Muscle of leg (tissue), 11 donors: ENCODE results near the gene TMEM125. TPM values are rescaled to one million over a fixed set of nuclear protein-coding genes. Genes with fewer than 3 reads are reported as not detected.
A peak's percentile ranks its signal among the peaks of the same experiment; 100 is the strongest.

Experiments used
- DNase-seq: peaks from one replicate; pipeline ENCODE4 v3.0.0; 2013
- H3K27ac ChIP-seq: one replicate; pipeline ENCODE4 v1.5.1; 2013; ENCODE audit warnings: mild to moderate bottlenecking, low read length, control low read depth
- H3K27me3 ChIP-seq: one replicate; pipeline ENCODE4 v1.6.1; 2013; ENCODE audit warnings: low read length; ENCODE audit not compliant: control insufficient read depth, insufficient read depth
- H3K36me3 ChIP-seq: one replicate; pipeline ENCODE4 v1.6.1; 2013; ENCODE audit warnings: low read length; ENCODE audit not compliant: control insufficient read depth, insufficient read depth
- H3K4me1 ChIP-seq: one replicate; pipeline ENCODE4 v1.6.1; 2013; ENCODE audit warnings: low read length; ENCODE audit not compliant: control insufficient read depth, insufficient read depth
- H3K4me3 ChIP-seq: one replicate; pipeline ENCODE4 v1.5.1; 2013; ENCODE audit warnings: low read length, control low read depth
- H3K9me3 ChIP-seq: replicated peaks from 2 replicates; pipeline ENCODE4 v1.6.1; 2013; ENCODE audit warnings: low read depth, low read length; ENCODE audit not compliant: control insufficient read depth
- WGBS: methylation state at CpG from one replicate; pipeline ENCODE4 v1.1.5; 2013; ENCODE audit warnings: missing lambda C conversion rate; ENCODE audit not compliant: insufficient coverage; 5-methylcytosine and 5-hydroxymethylcytosine counted together
- polyA plus RNA-seq, 8 donors: library from polyadenylated mRNA; unstranded; fragments of 120-200 nt; gene quantifications; one replicate each; pipeline versions ENCODE4 v1.2.1 to v1.2.3, GENCODE V29; 2013; ENCODE audit warnings: inconsistent platforms in 1 of 8, low replicate concordance in 1 of 8; ENCODE audit not compliant: insufficient read length in 8 of 8, insufficient read depth in 1 of 8
- total RNA-seq: library from RNA; stranded (reverse); fragments of 120-200 nt; gene quantifications from one replicate; pipeline ENCODE4 v1.2.4, GENCODE V29; 2013

The TMEM125 gene
- total and polyA plus RNA-seq, 9 donors, result 0.09 to 2.4 (median 0.34) TPM; not detected in 5

DNA sequence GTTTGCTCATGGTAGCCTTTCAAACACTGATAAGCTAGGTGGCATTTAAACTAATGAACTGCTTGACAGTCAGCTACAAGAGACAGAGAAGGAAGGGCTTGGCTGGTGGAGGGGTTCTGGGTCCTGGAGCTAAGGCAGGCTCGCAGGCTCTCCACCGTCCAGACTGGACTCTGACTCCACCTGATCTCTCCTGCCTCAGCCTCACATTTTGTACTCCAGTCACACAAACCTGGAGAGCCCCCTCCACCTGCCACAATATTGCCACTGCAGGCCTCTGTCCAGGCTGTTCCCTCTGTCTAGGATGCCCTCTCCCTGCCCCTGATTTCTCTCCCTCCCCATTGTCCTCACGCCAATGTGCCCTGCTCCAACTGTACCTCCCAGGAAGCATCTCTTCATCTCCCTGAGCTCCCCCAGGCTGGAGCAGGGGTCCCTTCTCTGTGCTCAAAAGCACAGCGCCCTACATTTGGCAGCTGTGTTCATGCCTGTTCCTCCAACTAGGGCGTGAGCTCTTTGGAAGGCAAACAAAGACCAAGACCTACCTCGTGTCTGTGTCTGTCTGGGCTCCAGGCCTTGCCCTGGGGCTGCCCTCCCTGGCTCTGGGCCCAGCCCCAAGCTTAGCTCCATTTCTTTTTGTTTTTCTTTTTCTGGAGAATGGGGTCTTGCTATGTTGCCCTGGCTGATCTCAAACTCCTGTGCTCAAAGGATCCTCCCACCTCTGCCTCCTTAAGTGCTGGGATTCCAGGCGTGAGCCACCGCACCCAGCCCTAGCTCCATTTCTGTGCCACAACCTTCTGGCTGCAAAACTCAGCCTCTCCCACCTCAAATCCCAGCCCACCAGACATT, 33.9 kb downstream of the TMEM125 start:
- WGBS, result 75% methylated on average over 6 of the region's 8 CpGs
- Histone ChIP-seq H3K27me3 (no peaks in the 10 kb centered on the region), H3K4me1 (peaks cover 12% of the 10 kb centered on the region), H3K4me3 (no peak overlapping the region), H3K9me3 (no peaks in the 10 kb centered on the region), H3K27ac (no peak overlapping the region), H3K36me3 (no peaks in the 10 kb centered on the region)
- no peak for DNase-seq

DNA sequence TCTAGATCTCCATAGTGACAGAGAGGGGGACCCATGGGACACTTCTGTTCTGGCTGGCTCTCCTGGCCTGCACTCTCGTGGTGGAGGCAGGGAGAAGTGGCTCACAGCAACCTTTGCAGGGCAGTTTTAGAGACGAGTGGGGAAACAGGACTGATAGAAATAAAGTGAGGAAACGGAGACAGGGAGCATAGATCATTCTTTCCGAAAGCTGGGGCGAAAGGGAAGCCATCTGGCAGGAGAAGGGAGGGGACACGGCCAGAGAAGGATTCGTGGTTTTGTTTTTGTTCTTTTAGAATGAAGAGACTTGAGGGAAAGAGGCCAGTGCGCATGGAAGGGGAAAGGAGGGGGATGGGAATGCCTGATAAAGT, 34.5 kb downstream of the TMEM125 start:
- 16% methylated on average over 8 of the region's 8 CpGs for WGBS

DNA sequence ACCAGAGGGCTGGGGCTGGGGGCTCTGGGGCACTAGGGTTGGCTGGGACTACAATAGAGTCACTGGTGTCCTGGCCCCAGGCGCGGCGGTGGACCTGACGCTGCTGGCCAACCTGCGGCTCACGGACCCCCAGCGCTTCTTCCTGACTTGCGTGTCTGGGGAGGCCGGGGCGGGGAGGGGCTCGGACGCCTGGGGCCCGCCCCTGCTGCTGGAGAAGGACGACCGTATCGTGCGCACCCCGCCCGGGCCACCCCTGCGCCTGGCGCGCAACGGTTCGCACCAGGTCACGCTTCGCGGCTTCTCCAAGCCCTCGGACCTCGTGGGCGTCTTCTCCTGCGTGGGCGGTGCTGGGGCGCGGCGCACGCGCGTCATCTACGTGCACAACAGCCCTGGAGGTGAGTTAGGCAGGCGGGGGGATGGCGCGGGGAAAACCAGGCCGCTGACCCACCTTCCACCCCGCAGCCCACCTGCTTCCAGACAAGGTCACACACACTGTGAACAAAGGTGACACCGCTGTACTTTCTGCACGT, 35.1 kb downstream of the TMEM125 start:
- Histone ChIP-seq H3K36me3 (no peaks in the 10 kb centered on the region), H3K4me1 (peaks cover 9% of the 10 kb centered on the region), H3K27me3 (no peaks in the 10 kb centered on the region), H3K9me3 (no peaks in the 10 kb centered on the region), H3K27ac (no peak overlapping the region), H3K4me3 (no peak overlapping the region)
- 86% methylated on average over 34 of the region's 46 CpGs for WGBS
- DNase-seq, result no peak

More for the DNA sequence above, 34.5 kb downstream of the TMEM125 start:
- Histone ChIP-seq H3K36me3 (no peaks in the 10 kb centered on the region), H3K9me3 (no peaks in the 10 kb centered on the region), H3K4me3 (no peak overlapping the region), H3K27me3 (no peaks in the 10 kb centered on the region), H3K27ac (no peak overlapping the region), H3K4me1 (peaks cover 12% of the 10 kb centered on the region)
- DNase-seq, result peak; percentile 73

DNA sequence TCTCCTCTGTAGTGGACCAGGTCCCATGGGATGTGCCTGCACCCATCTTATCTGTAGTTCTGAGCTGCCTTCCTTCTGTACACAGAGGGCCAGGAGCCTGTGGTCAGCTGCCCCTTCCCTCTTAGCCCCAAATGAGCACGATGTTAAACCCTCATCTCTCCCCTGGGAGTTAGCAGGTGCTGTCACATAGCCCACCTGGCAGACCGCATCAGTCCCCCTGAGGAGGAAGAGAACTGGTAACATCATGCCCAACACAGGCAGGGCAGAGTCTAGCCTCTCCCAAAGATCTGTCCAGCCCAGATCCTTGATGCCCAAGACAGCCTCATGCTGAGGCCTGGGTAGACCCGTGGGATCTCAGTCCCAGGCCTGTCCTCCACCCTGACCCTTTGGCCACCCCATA, 35.7 kb downstream of the TMEM125 start:
- H3K27ac ChIP-seq, result no peak overlapping the region

DNA sequence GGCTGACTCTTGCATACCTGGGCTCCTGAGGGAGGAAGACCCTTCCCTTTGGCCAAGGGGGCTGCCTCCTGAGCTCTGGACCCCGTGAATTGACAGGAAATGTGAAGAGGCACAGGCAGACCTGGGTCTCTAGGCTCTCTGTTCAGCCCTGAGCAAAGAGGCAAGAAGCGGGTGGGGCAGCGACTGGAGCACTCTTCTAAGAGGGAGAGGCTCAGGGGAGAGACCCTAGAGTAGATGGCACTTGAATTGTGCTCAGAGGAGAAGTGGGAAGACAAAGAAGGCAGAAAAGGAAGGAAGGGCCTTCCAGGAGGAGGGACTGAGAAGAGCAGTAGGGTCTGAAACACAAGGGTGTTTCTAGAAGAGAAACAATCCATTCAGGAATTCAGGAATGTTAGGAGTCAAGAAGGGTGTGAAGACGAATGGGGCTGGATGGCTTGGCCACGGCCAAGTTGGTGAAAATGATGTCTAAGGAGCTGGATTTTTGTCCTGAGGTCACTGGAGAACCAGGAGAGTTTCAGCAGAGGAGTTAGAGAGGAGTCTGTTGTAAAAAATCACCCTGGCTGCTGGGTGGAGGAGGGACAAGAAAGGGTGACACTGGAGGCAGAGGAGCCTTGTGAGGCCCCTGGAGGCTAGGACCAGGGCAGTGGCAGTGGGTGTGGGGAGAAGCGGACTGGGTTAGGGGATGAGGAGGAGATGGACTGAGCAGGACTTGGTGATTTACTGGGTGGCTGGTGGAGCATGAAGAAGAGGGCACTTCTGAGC, 36.3 kb downstream of the TMEM125 start:
- Histone ChIP-seq H3K27me3 (no peaks in the 10 kb centered on the region), H3K9me3 (no peaks in the 10 kb centered on the region), H3K36me3 (no peaks in the 10 kb centered on the region), H3K27ac (no peak overlapping the region), H3K4me3 (no peak overlapping the region), H3K4me1 (peaks cover 5% of the 10 kb centered on the region)
- DNase-seq, result no peak
- WGBS, result 78% methylated on average over 6 of the region's 6 CpGs

More for the DNA sequence above, 35.7 kb downstream of the TMEM125 start:
- no peak for DNase-seq
- Histone ChIP-seq H3K27me3 (no peaks in the 10 kb centered on the region), H3K4me1 (peaks cover 5% of the 10 kb centered on the region), H3K9me3 (no peaks in the 10 kb centered on the region), H3K36me3 (no peaks in the 10 kb centered on the region), H3K4me3 (no peak overlapping the region)
- 100% methylated on average over 1 of the region's 3 CpGs for WGBS

DNA sequence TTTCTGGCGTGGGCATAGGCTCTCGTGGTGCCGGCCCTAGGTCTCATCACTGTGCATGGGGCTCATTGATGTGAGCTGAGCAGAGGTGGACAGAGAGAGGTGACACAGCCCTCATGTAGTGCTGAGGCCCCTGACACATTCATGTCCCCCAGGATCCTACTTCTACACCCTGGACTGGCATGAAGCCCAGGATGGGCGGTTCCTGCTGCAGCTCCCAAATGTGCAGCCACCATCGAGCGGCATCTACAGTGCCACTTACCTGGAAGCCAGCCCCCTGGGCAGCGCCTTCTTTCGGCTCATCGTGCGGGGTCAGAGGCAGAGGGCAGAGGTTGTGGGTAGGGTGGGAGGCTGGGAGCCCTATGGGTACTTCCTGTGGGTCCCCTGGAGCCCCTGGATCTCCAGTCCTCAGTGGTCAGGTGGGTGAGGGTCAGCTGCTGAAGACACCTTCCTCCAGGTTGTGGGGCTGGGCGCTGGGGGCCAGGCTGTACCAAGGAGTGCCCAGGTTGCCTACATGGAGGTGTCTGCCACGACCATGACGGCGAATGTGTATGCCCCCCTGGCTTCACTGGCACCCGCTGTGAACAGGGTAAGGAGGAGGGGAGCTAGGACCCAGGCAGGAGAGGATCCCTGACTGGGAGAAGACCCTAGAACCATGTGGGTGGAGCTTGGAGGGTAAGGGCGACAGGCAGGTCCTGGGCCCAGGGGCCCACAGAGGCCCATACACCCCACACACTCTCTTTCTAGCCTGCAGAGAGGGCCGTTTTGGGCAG, 37.1 kb downstream of the TMEM125 start:
- no peaks in the 10 kb centered on the region for H3K36me3 ChIP-seq
- 89% methylated on average over 14 of the region's 17 CpGs for WGBS
- no peak overlapping the region for H3K4me3 ChIP-seq
- H3K27me3 ChIP-seq, result no peaks in the 10 kb centered on the region
- H3K27ac ChIP-seq, result no peak overlapping the region
- no peak for DNase-seq
- no peaks in the 10 kb centered on the region for H3K9me3 ChIP-seq
- peaks cover 5% of the 10 kb centered on the region for H3K4me1 ChIP-seq

DNA sequence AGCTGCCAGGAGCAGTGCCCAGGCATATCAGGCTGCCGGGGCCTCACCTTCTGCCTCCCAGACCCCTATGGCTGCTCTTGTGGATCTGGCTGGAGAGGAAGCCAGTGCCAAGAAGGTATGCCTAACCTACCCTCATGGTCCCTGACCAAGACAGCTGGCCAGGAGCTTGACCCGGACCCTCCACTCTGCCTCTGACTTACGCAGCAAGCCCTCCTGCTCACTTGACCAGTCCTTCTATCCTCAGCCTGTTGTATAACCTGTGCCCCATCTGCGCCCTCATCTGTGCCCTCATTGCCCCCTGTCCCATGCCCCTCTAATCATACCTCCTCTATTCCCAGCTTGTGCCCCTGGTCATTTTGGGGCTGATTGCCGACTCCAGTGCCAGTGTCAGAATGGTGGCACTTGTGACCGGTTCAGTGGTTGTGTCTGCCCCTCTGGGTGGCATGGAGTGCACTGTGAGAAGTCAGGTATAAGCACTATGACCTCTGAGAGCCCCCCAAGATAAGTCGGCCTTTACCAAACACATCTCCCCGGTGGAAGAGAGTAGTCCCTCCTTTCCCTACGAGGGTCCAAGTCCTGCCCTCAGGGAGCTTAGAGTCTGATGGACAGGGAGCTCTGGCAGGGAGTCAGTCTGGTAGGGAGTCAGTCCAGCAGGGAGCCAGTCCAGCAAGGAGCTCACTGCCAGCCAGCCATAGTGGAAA, 37.8 kb downstream of the TMEM125 start:
- Histone ChIP-seq H3K9me3 (no peaks in the 10 kb centered on the region), H3K4me1 (peaks cover 5% of the 10 kb centered on the region), H3K36me3 (no peaks in the 10 kb centered on the region), H3K4me3 (no peak overlapping the region), H3K27me3 (no peaks in the 10 kb centered on the region), H3K27ac (no peak overlapping the region)
- WGBS, result 100% methylated on average over 3 of the region's 9 CpGs
- no peak for DNase-seq

DNA sequence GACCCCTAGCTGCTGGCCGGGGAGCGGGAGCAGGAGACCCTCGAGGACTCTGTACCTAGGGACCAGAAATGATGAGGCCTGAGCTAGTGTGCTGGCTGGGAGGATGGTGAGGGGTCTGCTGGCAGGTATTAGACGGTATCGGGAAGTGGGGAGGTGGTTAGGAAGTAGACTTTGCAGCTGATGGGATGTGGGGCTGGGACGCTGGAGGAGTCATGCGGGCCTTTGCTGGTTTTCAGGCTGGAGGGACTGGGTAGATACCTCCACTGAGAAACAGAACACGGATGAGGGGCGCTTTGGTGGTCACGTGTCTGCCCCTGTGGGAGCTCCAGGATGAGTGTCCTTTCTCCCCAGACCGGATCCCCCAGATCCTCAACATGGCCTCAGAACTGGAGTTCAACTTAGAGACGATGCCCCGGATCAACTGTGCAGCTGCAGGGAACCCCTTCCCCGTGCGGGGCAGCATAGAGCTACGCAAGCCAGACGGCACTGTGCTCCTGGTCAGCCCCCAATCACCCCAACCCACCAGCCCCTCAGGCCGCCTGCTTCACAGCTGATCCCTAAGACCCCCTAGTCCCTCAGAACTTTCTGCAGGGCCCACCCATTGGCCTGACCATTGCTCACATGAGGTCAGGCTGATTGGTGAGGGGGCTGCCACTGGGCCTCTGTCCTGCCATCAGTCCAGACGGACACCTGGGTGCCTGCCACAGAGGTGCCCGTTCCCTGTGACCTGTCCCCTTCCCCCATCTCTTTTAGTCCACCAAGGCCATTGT, 39.0 kb downstream of the TMEM125 start:
- H3K9me3 ChIP-seq, result no peaks in the 10 kb centered on the region
- WGBS, result 88% methylated on average over 19 of the region's 20 CpGs
- DNase-seq, result no peak
- no peak overlapping the region for H3K27ac ChIP-seq
- no peak overlapping the region for H3K4me3 ChIP-seq
- peaks cover 3% of the 10 kb centered on the region for H3K4me1 ChIP-seq
- H3K27me3 ChIP-seq, result no peaks in the 10 kb centered on the region
- H3K36me3 ChIP-seq, result no peaks in the 10 kb centered on the region

DNA sequence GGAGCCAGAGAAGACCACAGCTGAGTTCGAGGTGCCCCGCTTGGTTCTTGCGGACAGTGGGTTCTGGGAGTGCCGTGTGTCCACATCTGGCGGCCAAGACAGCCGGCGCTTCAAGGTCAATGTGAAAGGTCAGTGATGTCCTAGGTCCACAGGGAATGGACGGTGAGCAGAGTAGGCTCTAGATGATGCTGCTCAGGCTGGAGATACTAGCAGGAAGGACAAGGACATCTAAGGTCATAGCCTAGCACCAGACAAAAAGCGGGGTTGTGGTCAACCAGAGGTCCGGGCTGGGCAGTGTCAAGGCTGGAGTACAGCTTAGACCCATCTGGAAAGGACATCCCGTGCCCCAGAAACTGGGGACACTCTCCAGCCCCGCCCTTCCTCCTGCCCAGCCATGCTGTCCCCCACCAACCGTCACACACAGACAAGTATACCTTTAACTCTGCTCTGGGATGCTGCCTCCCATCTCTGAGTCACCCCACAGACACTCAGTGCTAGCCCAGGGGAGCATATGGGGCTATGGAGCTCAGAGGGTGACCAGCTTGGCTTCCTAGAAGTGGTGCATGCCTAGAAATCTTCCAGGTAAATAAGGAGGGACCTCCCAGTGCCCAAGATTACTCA, 39.7 kb downstream of the TMEM125 start:
- no peaks in the 10 kb centered on the region for H3K27me3 ChIP-seq
- 87% methylated on average over 11 of the region's 13 CpGs for WGBS
- no peaks in the 10 kb centered on the region for H3K9me3 ChIP-seq
- H3K36me3 ChIP-seq, result no peaks in the 10 kb centered on the region
- no peak overlapping the region for H3K4me3 ChIP-seq
- no peak overlapping the region for H3K27ac ChIP-seq
- DNase-seq, result no peak
- H3K4me1 ChIP-seq, result peaks cover 2% of the 10 kb centered on the region
